RWPE2 (cell line): ENCODE measurements around the gene MEIOSIN.
"Not testable (repeated sequence)": the region's sequence is repeated elsewhere in the genome, so short reads cannot be mapped to it uniquely, and the experiment has no call there.

Experiments used
- ATAC-seq: fragments of 200-7000 bp; cut with Tn5 transposase; 3 replicates; pipeline ENCODE4 v1.9.1; 2021; ENCODE audit warnings: low read depth
- DNase-seq: peaks from one replicate; pipeline ENCODE4 v3.0.0-alpha.2; 2020; ENCODE audit warnings: low spot score
- H3K27ac ChIP-seq: fragments of 450-650 bp; 2 replicates; pipeline ENCODE4 v1.5.1; 2017; ENCODE audit warnings: mild to moderate bottlenecking; ENCODE audit not compliant: poor library complexity, severe bottlenecking
- H3K27me3 ChIP-seq: fragments of 250-450 bp; sonication (Bioruptor Pico); 2 replicates; pipeline ENCODE4 v1.5.1; 2021; ENCODE audit warnings: mild to moderate bottlenecking, moderate library complexity; ENCODE audit not compliant: insufficient read depth, poor library complexity, severe bottlenecking
- H3K36me3 ChIP-seq: fragments of 250-450 bp; sonication (Bioruptor Pico); 2 replicates; pipeline ENCODE4 v1.5.1; 2020; ENCODE audit warnings: low read depth, mild to moderate bottlenecking, moderate library complexity
- H3K4me1 ChIP-seq: fragments of 250-450 bp; sonication (Bioruptor Pico); 2 replicates; pipeline ENCODE4 v1.5.1; 2021; ENCODE audit warnings: mild to moderate bottlenecking, moderate library complexity; ENCODE audit not compliant: insufficient read depth, poor library complexity, severe bottlenecking
- H3K4me3 ChIP-seq: fragments of 250-450 bp; sonication (Bioruptor Pico); 2 replicates; pipeline ENCODE4 v1.5.1; 2021; ENCODE audit warnings: mild to moderate bottlenecking, moderate library complexity; ENCODE audit not compliant: severe bottlenecking
- H3K9me3 ChIP-seq: fragments of 250-450 bp; sonication (Bioruptor Pico); 2 replicates; pipeline ENCODE4 v1.5.1; 2021; ENCODE audit warnings: mild to moderate bottlenecking, moderate library complexity; ENCODE audit not compliant: severe bottlenecking
- CTCF ChIP-seq: fragments of 450-650 bp; IDR thresholded peaks from one replicate; pipeline ENCODE4 v1.5.1; 2017; ENCODE audit warnings: mild to moderate bottlenecking, moderate library complexity; ENCODE audit not compliant: poor library complexity, severe bottlenecking

Gene MEIOSIN

GRCh38 chr19:45794627-45795026, 61.4 kb downstream of the MEIOSIN start:
- no peak for TF ChIP-seq CTCF
- no peaks in the 10 kb centered on the region for H3K27me3 ChIP-seq

GRCh38 chr19:45798995-45799517, 65.8 kb downstream of the MEIOSIN start:
- ATAC-seq: peak; percentile 76
- DNase-seq: no peak
- H3K27ac ChIP-seq: no peak overlapping the region
- no peaks in the 10 kb centered on the region for H3K9me3 ChIP-seq
- H3K27me3 ChIP-seq: no peaks in the 10 kb centered on the region
- peak; percentile 80 for TF ChIP-seq CTCF
- H3K4me1 ChIP-seq: no peaks in the 10 kb centered on the region
- H3K36me3 ChIP-seq: no peaks in the 10 kb centered on the region
- H3K4me3 ChIP-seq: no peak overlapping the region

More at GRCh38 chr19:45794627-45795026, 61.4 kb downstream of the MEIOSIN start:
- H3K27ac ChIP-seq: no peak overlapping the region
- H3K36me3 ChIP-seq: peaks cover 12% of the 10 kb centered on the region
- DNase-seq (no peak), ATAC-seq (no peak)
- peaks cover 3% of the 10 kb centered on the region for H3K4me1 ChIP-seq
- no peak overlapping the region for H3K4me3 ChIP-seq
- no peaks in the 10 kb centered on the region for H3K9me3 ChIP-seq

GRCh38 chr19:45799541-45799940, 66.3 kb downstream of the MEIOSIN start:
- not testable (repeated sequence) for H3K27me3 ChIP-seq, H3K4me1 ChIP-seq, H3K27ac ChIP-seq, H3K4me3 ChIP-seq, H3K36me3 ChIP-seq, ATAC-seq, DNase-seq, H3K9me3 ChIP-seq

- H3K27ac ChIP-seq: no peak overlapping the region
- no peaks in the 10 kb centered on the region for H3K9me3 ChIP-seq
- H3K27me3 ChIP-seq: no peaks in the 10 kb centered on the region
- no peak for TF ChIP-seq CTCF
- no peaks in the 10 kb centered on the region for H3K36me3 ChIP-seq
- no peak overlapping the region for H3K4me3 ChIP-seq
- ATAC-seq (peak; percentile 56; the same call in 1 of the 3 replicates), DNase-seq (no peak)
- no peaks in the 10 kb centered on the region for H3K4me1 ChIP-seq
Measured at GRCh38 chr19:45800070-45800553, 66.9 kb downstream of the MEIOSIN start.

GRCh38 chr19:45801603-45802175, 68.5 kb downstream of the MEIOSIN start:
- TF ChIP-seq CTCF: no peak
- no peaks in the 10 kb centered on the region for H3K36me3 ChIP-seq
- H3K4me1 ChIP-seq: no peaks in the 10 kb centered on the region
- DNase-seq (no peak), ATAC-seq (no peak)
- H3K4me3 ChIP-seq: no peak overlapping the region
- H3K27ac ChIP-seq: no peak overlapping the region
- no peaks in the 10 kb centered on the region for H3K9me3 ChIP-seq
- no peaks in the 10 kb centered on the region for H3K27me3 ChIP-seq
